WTC11 (cell line): ENCODE measurements around the gene AHNAK. TPM values are rescaled to one million over a fixed set of nuclear protein-coding genes. Genes with fewer than 3 reads are reported as not detected.

Experiments used
- ATAC-seq: fragments of 200-7000 bp; cut with Tn5 transposase; 2 replicates; pipeline ENCODE4 v1.10.0; 2021; ENCODE audit warnings: mild to moderate bottlenecking, moderate library complexity
- CTCF ChIA-PET: fragments of 300-600 bp; sonication (Branson Sonifier 250); formaldehyde crosslinking; loops from one replicate; lab custom pipeline; 2021; ENCODE audit warnings: antibody characterized with exemption; lab: Charles Lee
- POLR2A ChIA-PET: fragments of 350-600 bp; sonication (Branson Sonifier 250); formaldehyde crosslinking; loops from one replicate; lab custom pipeline; 2021; ENCODE audit warnings: antibody characterized with exemption; lab: Charles Lee
- DNase-seq: peaks from one replicate; pipeline ENCODE4 v3.0.0; 2021; ENCODE audit warnings: low spot score
- H3K27ac Mint-ChIP-seq: 2 replicates; pipeline ENCODE4 v1.8.0; 2021; ENCODE audit warnings: mixed read lengths
- H3K27me3 Mint-ChIP-seq: 2 replicates; pipeline ENCODE4 v1.8.0; 2021; ENCODE audit warnings: low read depth, mild to moderate bottlenecking, moderate library complexity, mixed read lengths
- H3K36me3 Mint-ChIP-seq: 2 replicates; pipeline ENCODE4 v1.8.0; 2021; ENCODE audit warnings: mixed read lengths
- H3K4me1 Mint-ChIP-seq: 2 replicates; pipeline ENCODE4 v1.8.0; 2022; ENCODE audit warnings: mixed read lengths
- H3K4me3 Mint-ChIP-seq: 2 replicates; pipeline ENCODE4 v1.8.0; 2021; ENCODE audit warnings: mild to moderate bottlenecking, moderate library complexity, mixed read lengths
- H3K9me3 Mint-ChIP-seq: 2 replicates; pipeline ENCODE4 v1.8.0; 2021; ENCODE audit warnings: mixed read lengths
- ATF2 ChIP-seq: sonication (generic); formaldehyde crosslinking; IDR thresholded peaks from 2 replicates; pipeline ENCODE4 v1.8.1; 2022; ENCODE audit warnings: low read depth, missing genetic modification reagents, borderline replicate concordance
- CREB1 ChIP-seq: sonication (generic); formaldehyde crosslinking; IDR thresholded peaks from 2 replicates; pipeline ENCODE4 v1.8.0; 2023; ENCODE audit warnings: mild to moderate bottlenecking, missing genetic modification reagents
- CREM ChIP-seq: sonication (generic); formaldehyde crosslinking; IDR thresholded peaks from 2 replicates; pipeline ENCODE4 v1.8.1; 2022; ENCODE audit warnings: mild to moderate bottlenecking, missing genetic modification reagents, moderate library complexity
- CTCF ChIP-seq: fragments of 200-600 bp; IDR thresholded peaks from 2 replicates; pipeline ENCODE4 v1.8.0; 2022; ENCODE audit warnings: antibody characterized with exemption
- EMX1 ChIP-seq: fragments of 250-450 bp; sonication (Bioruptor Pico); IDR thresholded peaks from 2 replicates; pipeline ENCODE4 v1.8.0; 2021; ENCODE audit warnings: mild to moderate bottlenecking
- ESRRA ChIP-seq: sonication (generic); formaldehyde crosslinking; IDR thresholded peaks from 2 replicates; pipeline ENCODE4 v1.8.1; 2022; ENCODE audit warnings: mild to moderate bottlenecking, missing genetic modification reagents, borderline replicate concordance
- HMGXB4 ChIP-seq: sonication (generic); formaldehyde crosslinking; IDR thresholded peaks from 2 replicates; pipeline ENCODE4 v1.8.1; 2023; ENCODE audit warnings: mild to moderate bottlenecking, moderate library complexity, missing genetic modification reagents
- JAZF1 ChIP-seq: fragments of 250-450 bp; sonication (Bioruptor Pico); IDR thresholded peaks from 2 replicates; pipeline ENCODE4 v1.9.0; 2021; ENCODE audit warnings: moderate library complexity, mild to moderate bottlenecking, inconsistent platforms
- KAT7 ChIP-seq: sonication (generic); formaldehyde crosslinking; IDR thresholded peaks from 2 replicates; pipeline ENCODE4 v1.8.1; 2023; ENCODE audit warnings: missing genetic modification reagents, mild to moderate bottlenecking, borderline replicate concordance
- MXD4 ChIP-seq: fragments of 250-450 bp; sonication (Bioruptor Pico); IDR thresholded peaks from 2 replicates; pipeline ENCODE4 v1.8.0; 2021; ENCODE audit warnings: mild to moderate bottlenecking, moderate library complexity, borderline replicate concordance
- MYBL2 ChIP-seq: sonication (generic); formaldehyde crosslinking; IDR thresholded peaks from 2 replicates; pipeline ENCODE4 v1.8.1; 2023; ENCODE audit warnings: mild to moderate bottlenecking, moderate library complexity, missing genetic modification reagents
- NFATC4 ChIP-seq: fragments of 250-450 bp; sonication (Bioruptor Pico); IDR thresholded peaks from 2 replicates; pipeline ENCODE4 v1.9.0; 2021; ENCODE audit warnings: mild to moderate bottlenecking
- NR2C2 ChIP-seq: sonication (generic); formaldehyde crosslinking; IDR thresholded peaks from 2 replicates; pipeline ENCODE4 v1.8.0; 2022; ENCODE audit warnings: mild to moderate bottlenecking, missing genetic modification reagents
- PRDM15 ChIP-seq: sonication (generic); formaldehyde crosslinking; IDR thresholded peaks from 2 replicates; pipeline ENCODE4 v1.8.0; 2022; ENCODE audit warnings: missing genetic modification reagents
- PREB ChIP-seq: sonication (generic); formaldehyde crosslinking; IDR thresholded peaks from 2 replicates; pipeline ENCODE4 v1.8.1; 2022; ENCODE audit warnings: mild to moderate bottlenecking, missing genetic modification reagents, moderate library complexity, borderline replicate concordance
- SMAD3 ChIP-seq: sonication (generic); formaldehyde crosslinking; IDR thresholded peaks from 2 replicates; pipeline ENCODE4 v1.8.0; 2022; ENCODE audit warnings: missing genetic modification reagents, mild to moderate bottlenecking, borderline replicate concordance
- TP53 ChIP-seq: sonication (generic); formaldehyde crosslinking; IDR thresholded peaks from 2 replicates; pipeline ENCODE4 v1.8.1; 2023; ENCODE audit warnings: mild to moderate bottlenecking, missing genetic modification reagents
- ZBTB43 ChIP-seq: sonication (generic); formaldehyde crosslinking; IDR thresholded peaks from 2 replicates; pipeline ENCODE4 v1.8.1; 2023; ENCODE audit warnings: mild to moderate bottlenecking, missing genetic modification reagents
- ZNF263 ChIP-seq: sonication (generic); formaldehyde crosslinking; IDR thresholded peaks from 2 replicates; pipeline ENCODE4 v1.8.1; 2022; ENCODE audit warnings: low read depth, mild to moderate bottlenecking, moderate library complexity, missing genetic modification reagents
- ZNF396 ChIP-seq: fragments of 250-450 bp; sonication (Bioruptor Pico); IDR thresholded peaks from 2 replicates; pipeline ENCODE4 v1.8.0; 2021; ENCODE audit warnings: mild to moderate bottlenecking, moderate library complexity, borderline replicate concordance
- ZNF423 ChIP-seq: fragments of 250-450 bp; sonication (Bioruptor Pico); IDR thresholded peaks from 2 replicates; pipeline ENCODE4 v2.1.2; 2022; ENCODE audit warnings: mild to moderate bottlenecking, moderate library complexity
- ZSCAN18 ChIP-seq: fragments of 250-450 bp; sonication (Bioruptor Pico); IDR thresholded peaks from 2 replicates; pipeline ENCODE4 v2.1.2; 2022; ENCODE audit warnings: mild to moderate bottlenecking, moderate library complexity
- total RNA-seq: library from RNA; stranded (reverse); gene quantifications from 3 replicates; pipeline ENCODE4 v1.2.3, GENCODE V29; 2021

AHNAK gene
- total RNA-seq, 1 experiment from 2014 or later: 21.0 TPM

GRCh38 chr11:62487738-62488551 is 58.7 kb downstream of the AHNAK start:
- H3K27ac Mint-ChIP-seq: no peak overlapping the region
- ChIA-PET CTCF (interaction anchor here (0.9 to 2.5 kb wide), 5 partner anchors 9 to 93 kb away, joined by 3 to 25 read pairs (median 13); no protein-coding TSS in a partner anchor), POLR2A (interaction anchor here (0.9 kb wide), 1 partner anchor 104 kb away, joined by 3 read pairs; no protein-coding TSS in a partner anchor)
- DNase-seq: no peak
- ATAC-seq: no peak
- no peaks in the 10 kb centered on the region for H3K4me1 Mint-ChIP-seq
- no peak overlapping the region for H3K4me3 Mint-ChIP-seq
- TF ChIP-seq MYBL2 (CRISPR knock-in tag): no peak
- no peak for TF ChIP-seq PREB
- TF ChIP-seq, all 79 proteins: peak for 0
- Mint-ChIP-seq H3K9me3 (no peaks in the 10 kb centered on the region), H3K36me3 (no peaks in the 10 kb centered on the region), H3K27me3 (no peaks in the 10 kb centered on the region; the same call in 1 of the 2 replicates)

GRCh38 chr11:62487136-62487535 is 59.5 kb downstream of the AHNAK start:
- no peak overlapping the region for H3K4me3 Mint-ChIP-seq
- no peaks in the 10 kb centered on the region for H3K4me1 Mint-ChIP-seq
- no peaks in the 10 kb centered on the region for H3K9me3 Mint-ChIP-seq
- H3K36me3 Mint-ChIP-seq: no peaks in the 10 kb centered on the region
- no peaks in the 10 kb centered on the region; the same call in 1 of the 2 replicates for H3K27me3 Mint-ChIP-seq
- ChIA-PET POLR2A (no interaction called here), CTCF (interaction anchor here (0.6 to 2.5 kb wide), 5 partner anchors 10 to 92 kb away, joined by 3 to 25 read pairs (median 13); no protein-coding TSS in a partner anchor)
- DNase-seq: no peak
- no peak for TF ChIP-seq PRDM15 (CRISPR knock-in tag)
- TF ChIP-seq HMGXB4: no peak
- TF ChIP-seq MXD4: no peak
- no peak for TF ChIP-seq ATF2
- no peak for TF ChIP-seq CREM (CRISPR knock-in tag)
- TF ChIP-seq TP53 (CRISPR knock-in tag): no peak
- TF ChIP-seq ZSCAN18: no peak
- TF ChIP-seq ZNF423: no peak
- no peak for TF ChIP-seq CREB1 (CRISPR knock-in tag)
- no peak for TF ChIP-seq NFATC4 (CRISPR knock-in tag)
- TF ChIP-seq ESRRA: no peak
- TF ChIP-seq SMAD3: no peak
- TF ChIP-seq KAT7 (CRISPR knock-in tag): no peak
- no peak for TF ChIP-seq ZNF263 (CRISPR knock-in tag)
- TF ChIP-seq JAZF1: no peak
- no peak for TF ChIP-seq EMX1
- TF ChIP-seq CTCF: no peak
- no peak for TF ChIP-seq ZNF396 (CRISPR knock-in tag)
- no peak for TF ChIP-seq NR2C2 (CRISPR knock-in tag)
- no peak for TF ChIP-seq ZBTB43 (CRISPR knock-in tag)
- no peak overlapping the region for H3K27ac Mint-ChIP-seq
- no peak for ATAC-seq
